Measurements from ENCODE around the gene BUD31.
A peak's percentile ranks its signal among the peaks of the same experiment; 100 is the strongest.

DNA sequence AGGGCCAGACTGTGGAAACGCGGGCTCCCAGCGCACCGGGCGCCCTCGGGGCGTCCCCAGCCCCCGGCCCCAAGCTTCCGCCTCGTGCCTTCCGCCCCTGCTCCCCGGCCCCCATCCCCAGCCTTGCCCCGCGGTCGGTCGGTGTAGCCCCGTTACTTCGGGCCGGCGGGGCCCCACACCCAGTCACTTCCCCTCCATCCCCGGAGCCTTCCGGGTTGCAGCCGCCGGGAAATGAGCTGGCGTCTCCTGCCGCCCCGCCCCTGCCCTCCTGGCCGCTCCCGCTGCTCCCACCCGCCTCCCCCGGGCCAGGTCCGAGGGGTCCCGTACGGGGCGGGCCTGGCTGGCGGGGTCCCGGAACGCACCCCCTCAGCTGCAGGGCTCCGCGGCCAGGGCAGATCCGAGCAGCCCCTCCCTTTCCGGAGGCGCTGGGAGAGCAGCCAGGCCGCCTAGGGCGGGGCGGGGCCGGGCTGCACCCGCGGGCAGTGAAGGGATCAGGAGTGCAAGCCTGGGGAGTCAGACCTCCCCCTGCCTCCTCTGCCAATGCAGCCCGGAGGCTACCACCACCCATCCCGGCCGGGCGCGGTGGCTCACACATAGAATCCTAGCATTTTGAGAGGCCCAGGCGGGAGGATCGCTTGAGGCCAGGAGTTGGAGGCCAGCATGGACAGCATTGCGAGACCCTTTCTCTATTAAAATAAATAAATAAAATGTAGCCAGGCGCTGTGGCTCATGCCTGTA, 33.5 kb upstream of the BUD31 start:
- TF ChIP-seq CTCF (IDR thresholded peaks at IDR 0.05) (no peak), POLR2A (IDR thresholded peaks at IDR 0.05) (peak; percentile 85 to 87)

Data from Peyer's patch (tissue), 4 donors.